Trophoblast cell (in vitro differentiated cells and primary cell): ENCODE data around the gene RFX3.

Experiments used
- DNase-seq, 2 donors: peaks; one replicate each; pipeline ENCODE4 v3.0.0-alpha.2; 2016
- H2AFZ ChIP-seq: 2 replicates; pipeline ENCODE4 v1.6.1; 2013; ENCODE audit warnings: low read length, moderate library complexity, mild to moderate bottlenecking; ENCODE audit not compliant: insufficient read depth, poor library complexity
- H2AK5ac ChIP-seq: 2 replicates; pipeline ENCODE4 v1.6.1; 2013; ENCODE audit warnings: mild to moderate bottlenecking, low read length
- H2BK120ac ChIP-seq: 2 replicates; pipeline ENCODE4 v1.6.1; 2013; ENCODE audit warnings: low read length, mild to moderate bottlenecking, moderate library complexity; ENCODE audit not compliant: insufficient read depth, poor library complexity
- H2BK12ac ChIP-seq: 2 replicates; pipeline ENCODE4 v1.6.1; 2013; ENCODE audit warnings: mild to moderate bottlenecking, low read length, moderate library complexity
- H2BK5ac ChIP-seq: 2 replicates; pipeline ENCODE4 v1.6.1; 2013; ENCODE audit warnings: low read length, low read depth, moderate library complexity, mild to moderate bottlenecking; ENCODE audit not compliant: poor library complexity
- H3K14ac ChIP-seq: 2 replicates; pipeline ENCODE4 v1.6.1; 2013; ENCODE audit warnings: mild to moderate bottlenecking, low read length
- H3K18ac ChIP-seq: 2 replicates; pipeline ENCODE4 v1.6.1; 2013; ENCODE audit warnings: mild to moderate bottlenecking, low read length
- H3K23ac ChIP-seq: 2 replicates; pipeline ENCODE4 v1.6.1; 2013; ENCODE audit warnings: low read length
- H3K27ac ChIP-seq: 2 replicates; pipeline ENCODE4 v1.5.1; 2013; ENCODE audit warnings: low read depth, mild to moderate bottlenecking, inconsistent platforms, low read length, moderate library complexity
- H3K27me3 ChIP-seq: 2 replicates; pipeline ENCODE4 v1.6.1; 2013; ENCODE audit warnings: inconsistent platforms, mild to moderate bottlenecking, low read length, moderate library complexity; ENCODE audit not compliant: insufficient read depth
- H3K36me3 ChIP-seq, 2 experiments: 1 replicate in 1 of 2; 2 replicates in 1 of 2; pipeline ENCODE4 v1.6.1; 2013; ENCODE audit warnings: low read length in 2 of 2, mild to moderate bottlenecking in 2 of 2, moderate library complexity in 1 of 2; ENCODE audit not compliant: insufficient read depth in 2 of 2, control insufficient read depth in 1 of 2
- H3K4ac ChIP-seq: 2 replicates; pipeline ENCODE4 v1.6.1; 2013; ENCODE audit warnings: low read depth, mild to moderate bottlenecking, low read length, moderate library complexity
- H3K4me1 ChIP-seq, 2 experiments: 1 replicate in 1 of 2; 2 replicates in 1 of 2; pipeline ENCODE4 v1.6.1; 2013; ENCODE audit warnings: low read length in 2 of 2, mild to moderate bottlenecking in 2 of 2, moderate library complexity in 1 of 2; ENCODE audit not compliant: insufficient read depth in 2 of 2, control insufficient read depth in 1 of 2
- H3K4me2 ChIP-seq: 2 replicates; pipeline ENCODE4 v1.6.1; 2013; ENCODE audit warnings: inconsistent platforms, mild to moderate bottlenecking, low read length, moderate library complexity
- H3K4me3 ChIP-seq: 2 replicates; pipeline ENCODE4 v1.5.1; 2013; ENCODE audit warnings: mild to moderate bottlenecking, low read depth, low read length, inconsistent platforms
- H3K79me1 ChIP-seq: one replicate; pipeline ENCODE4 v1.6.1; 2013; ENCODE audit warnings: low read length
- H3K79me2 ChIP-seq: 2 replicates; pipeline ENCODE4 v1.6.1; 2013; ENCODE audit warnings: low read length, mild to moderate bottlenecking; ENCODE audit not compliant: control insufficient read depth, insufficient read depth, poor library complexity
- H3K9ac ChIP-seq: 2 replicates; pipeline ENCODE4 v1.6.1; 2013; ENCODE audit warnings: mild to moderate bottlenecking, low read length
- H3K9me3 ChIP-seq: 2 replicates; pipeline ENCODE4 v1.6.1; 2013; ENCODE audit warnings: low read depth, mild to moderate bottlenecking, control low read depth, inconsistent platforms, low read length; ENCODE audit not compliant: insufficient read depth
- H4K12ac ChIP-seq: 2 replicates; pipeline ENCODE4 v1.6.1; 2013; ENCODE audit warnings: low read depth, mild to moderate bottlenecking, low read length, moderate library complexity
- H4K8ac ChIP-seq: 2 replicates; pipeline ENCODE4 v1.6.1; 2013; ENCODE audit warnings: low read depth, mild to moderate bottlenecking, low read length, moderate library complexity
- H4K91ac ChIP-seq: one replicate; pipeline ENCODE4 v1.6.1; 2013; ENCODE audit warnings: low read depth, mild to moderate bottlenecking, low read length, moderate library complexity
- WGBS: extraction: QIAGEN DNeasy Blood & Tissue Kit; methylation state at CpG from one replicate; pipeline ENCODE4 v1.1.7; 2013; ENCODE audit warnings: missing lambda C conversion rate; ENCODE audit not compliant: insufficient read length, insufficient coverage; ENCODE audit errors: extremely low coverage; 5-methylcytosine and 5-hydroxymethylcytosine counted together

RFX3 gene

GRCh38 chr9:3268223-3268622 lies 257.6 kb downstream of the RFX3 start:
- no peak overlapping the region for H4K91ac ChIP-seq
- no peaks in the 10 kb centered on the region for H3K79me1 ChIP-seq
- no peak overlapping the region for H3K9ac ChIP-seq
- no peak overlapping the region for H4K8ac ChIP-seq
- H3K4me3 ChIP-seq: no peak overlapping the region
- peaks cover 0 to 2% of the 10 kb centered on the region in 2 experiments for H3K36me3 ChIP-seq
- H2AK5ac ChIP-seq: no peak overlapping the region
- H3K4me1 ChIP-seq: no peaks in the 10 kb centered on the region
- no CpG with 5 or more reads among the region's 1 CpG for WGBS
- H3K9me3 ChIP-seq: no peaks in the 10 kb centered on the region
- H2BK120ac ChIP-seq: no peak overlapping the region
- no peak overlapping the region for H3K4me2 ChIP-seq
- no peak overlapping the region for H3K23ac ChIP-seq
- no peak overlapping the region for H2BK5ac ChIP-seq
- no peak overlapping the region for H2BK12ac ChIP-seq
- no peak overlapping the region for H3K4ac ChIP-seq
- no peak overlapping the region for H3K18ac ChIP-seq
- no peak overlapping the region for H3K27ac ChIP-seq
- no peak overlapping the region for H4K12ac ChIP-seq
- no peaks in the 10 kb centered on the region for H3K79me2 ChIP-seq
- H2AFZ ChIP-seq: no peak overlapping the region
- DNase-seq: no peak
- no peak overlapping the region for H3K14ac ChIP-seq
- no peaks in the 10 kb centered on the region for H3K27me3 ChIP-seq

- Histone ChIP-seq H4K8ac (no peak overlapping the region), H3K4me2 (no peak overlapping the region), H3K79me1 (no peaks in the 10 kb centered on the region), H3K18ac (no peak overlapping the region), H3K4me3 (no peak overlapping the region), H3K4ac (no peak overlapping the region), H3K9me3 (no peaks in the 10 kb centered on the region), H3K27me3 (no peaks in the 10 kb centered on the region), H3K79me2 (no peaks in the 10 kb centered on the region), H3K9ac (no peak overlapping the region), H3K27ac (no peak overlapping the region), H3K23ac (no peak overlapping the region), H2BK12ac (no peak overlapping the region), H2BK120ac (no peak overlapping the region), H2BK5ac (no peak overlapping the region), H3K36me3 (peaks cover 0 to 2% of the 10 kb centered on the region in 2 experiments), H2AK5ac (no peak overlapping the region), H3K14ac (no peak overlapping the region), H4K12ac (no peak overlapping the region), H3K4me1 (no peaks in the 10 kb centered on the region), H2AFZ (no peak overlapping the region), H4K91ac (no peak overlapping the region)
- no peak for DNase-seq
- no CpG with 5 or more reads among the region's 3 CpGs for WGBS
Measured at GRCh38 chr9:3263698-3264097, 262.1 kb downstream of the RFX3 start.

- Histone ChIP-seq H2BK12ac (no peak overlapping the region), H3K23ac (no peak overlapping the region), H3K27me3 (no peaks in the 10 kb centered on the region), H2BK120ac (no peak overlapping the region), H2BK5ac (no peak overlapping the region), H3K36me3 (peaks cover 0 to 2% of the 10 kb centered on the region in 2 experiments), H3K27ac (no peak overlapping the region), H3K4ac (no peak overlapping the region), H3K9me3 (no peaks in the 10 kb centered on the region), H4K8ac (no peak overlapping the region), H3K79me2 (no peaks in the 10 kb centered on the region), H2AK5ac (no peak overlapping the region), H3K14ac (no peak overlapping the region), H3K9ac (no peak overlapping the region), H3K79me1 (no peaks in the 10 kb centered on the region), H4K91ac (no peak overlapping the region), H3K18ac (no peak overlapping the region), H3K4me1 (no peaks in the 10 kb centered on the region), H3K4me3 (no peak overlapping the region), H2AFZ (no peak overlapping the region), H4K12ac (no peak overlapping the region), H3K4me2 (no peak overlapping the region)
- no CpG with 5 or more reads among the region's 10 CpGs for WGBS
- DNase-seq: no peak
Measured at GRCh38 chr9:3262826-3263529, 262.8 kb downstream of the RFX3 start.

- H3K4me2 ChIP-seq: no peak overlapping the region
- no peak overlapping the region for H3K23ac ChIP-seq
- no peaks in the 10 kb centered on the region for H3K4me1 ChIP-seq
- H3K27me3 ChIP-seq: no peaks in the 10 kb centered on the region
- H4K91ac ChIP-seq: no peak overlapping the region
- no peak overlapping the region for H2BK5ac ChIP-seq
- no peak overlapping the region for H4K12ac ChIP-seq
- H3K79me1 ChIP-seq: no peaks in the 10 kb centered on the region
- no peak overlapping the region for H3K9ac ChIP-seq
- H2BK120ac ChIP-seq: no peak overlapping the region
- H3K79me2 ChIP-seq: no peaks in the 10 kb centered on the region
- H3K14ac ChIP-seq: no peak overlapping the region
- no CpG with 5 or more reads among the region's 5 CpGs for WGBS
- peaks cover 0 to 2% of the 10 kb centered on the region in 2 experiments for H3K36me3 ChIP-seq
- no peak overlapping the region for H3K18ac ChIP-seq
- no peak overlapping the region for H2BK12ac ChIP-seq
- H3K4me3 ChIP-seq: no peak overlapping the region
- H2AK5ac ChIP-seq: no peak overlapping the region
- H4K8ac ChIP-seq: no peak overlapping the region
- no peak overlapping the region for H2AFZ ChIP-seq
- no peak for DNase-seq
- H3K9me3 ChIP-seq: no peaks in the 10 kb centered on the region
- no peak overlapping the region for H3K27ac ChIP-seq
- no peak overlapping the region for H3K4ac ChIP-seq
Measured at GRCh38 chr9:3261484-3261883, 264.3 kb downstream of the RFX3 start.
